Posterior cingulate gyrus (tissue), 11 donors: Measurements from ENCODE around the gene LYPD6B.

ENCODE experiments used
- DNase-seq, 10 donors: peaks; one replicate each; pipeline versions ENCODE4 v3.0.0 to v3.0.0-alpha.2; 2020 to 2021; ENCODE audit warnings: mixed read lengths in 3 of 10
- intact Hi-C: fragments of 100-400 bp; cut with DNase I; formaldehyde crosslinking; loops from one replicate; pipeline ENCODE4 v1.15.1; 2023

The LYPD6B gene

GRCh38 chr2:149038442-149039212, at the start of gene LYPD6B:
TSS of gene LYPD6B (plus strand) at chr2:149038699. CDS start at chr2:149130949, 92,250 bp downstream.
- intact Hi-C loops: no loop called here
- peak in 3 of 10 donors; percentile 72 to 86 (median 75) for DNase-seq

GRCh38 chr2:148989882-148990493, 48.5 kb upstream of the LYPD6B start:
- intact Hi-C loops: loop anchor here (2.0 to 10.0 kb wide), 2 partner anchors 349 to 1055 kb away; no protein-coding TSS in a partner anchor
- peak in 4 of 10 donors; percentile 35 to 64 (median 56) for DNase-seq

- intact Hi-C loops: loop anchor here (2.0 to 10.0 kb wide), 2 partner anchors 350 to 1056 kb away; no protein-coding TSS in a partner anchor
- DNase-seq: no peak
These were observed 47.5 kb upstream of the LYPD6B start for GRCh38 chr2:148990968-148991367.

- intact Hi-C loops: loop anchor here (10.0 kb wide), 1 partner anchor 1058 kb away; no protein-coding TSS in a partner anchor
- no peak for DNase-seq
These were observed 46.1 kb upstream of the LYPD6B start for GRCh38 chr2:148992448-148992847.

GRCh38 chr2:148993351-148993750, 45.1 kb upstream of the LYPD6B start:
- no peak for DNase-seq
- intact Hi-C loops: loop anchor here (10.0 kb wide), 1 partner anchor 1059 kb away; no protein-coding TSS in a partner anchor

GRCh38 chr2:148994341-148994740, 44.2 kb upstream of the LYPD6B start:
- intact Hi-C loops: loop anchor here (10.0 kb wide), 1 partner anchor 1060 kb away; no protein-coding TSS in a partner anchor
- no peak for DNase-seq

- intact Hi-C loops: loop anchor here (10.0 kb wide), 1 partner anchor 1062 kb away; no protein-coding TSS in a partner anchor
- no peak for DNase-seq
These were observed 41.7 kb upstream of the LYPD6B start for GRCh38 chr2:148996805-148997204.

- peak in 1 of 10 donors; percentile 85 for DNase-seq
- intact Hi-C loops: loop anchor here (10.0 kb wide), 1 partner anchor 1063 kb away; no protein-coding TSS in a partner anchor
These were observed 40.2 kb upstream of the LYPD6B start for GRCh38 chr2:148998165-148998830.

GRCh38 chr2:148998831-148999200, 39.7 kb upstream of the LYPD6B start:
- intact Hi-C loops: loop anchor here (10.0 kb wide), 1 partner anchor 1064 kb away; no protein-coding TSS in a partner anchor
- DNase-seq: no peak

GRCh38 chr2:148999451-148999921, 39.0 kb upstream of the LYPD6B start:
- DNase-seq: no peak
- intact Hi-C loops: loop anchor here (10.0 kb wide), 1 partner anchor 1065 kb away; no protein-coding TSS in a partner anchor

- no peak for DNase-seq
- intact Hi-C loops: no loop called here
These were observed 38.2 kb upstream of the LYPD6B start for GRCh38 chr2:149000158-149000938.

- intact Hi-C loops: no loop called here
- DNase-seq: peak in 6 of 10 donors; percentile 50 to 93 (median 62)
These were observed 37.0 kb upstream of the LYPD6B start for GRCh38 chr2:149001496-149001895.

GRCh38 chr2:149002378-149002890, 36.1 kb upstream of the LYPD6B start:
- peak in 1 of 10 donors; percentile 70 for DNase-seq
- intact Hi-C loops: no loop called here

GRCh38 chr2:149002891-149003740, 35.4 kb upstream of the LYPD6B start:
- DNase-seq: peak in 8 of 10 donors; percentile 66 to 96 (median 80)
- intact Hi-C loops: no loop called here

GRCh38 chr2:149004836-149005235, 33.7 kb upstream of the LYPD6B start:
- DNase-seq: no peak
- intact Hi-C loops: no loop called here

- intact Hi-C loops: no loop called here
- DNase-seq: no peak
These were observed 32.9 kb upstream of the LYPD6B start for GRCh38 chr2:149005471-149006077.

- no peak for DNase-seq
- intact Hi-C loops: no loop called here
These were observed 31.5 kb upstream of the LYPD6B start for GRCh38 chr2:149006883-149007543.

GRCh38 chr2:149008381-149008780, 30.1 kb upstream of the LYPD6B start:
- no peak for DNase-seq
- intact Hi-C loops: no loop called here
